ENCODE results near the gene CNIH3. TPM values are rescaled to one million over a fixed set of nuclear protein-coding genes. Genes with fewer than 3 reads are reported as not detected.

Gene CNIH3
- total and polyA plus RNA-seq, 10 of the 15 experiments (the other 5 are each of a cell fraction or from before 2014, with no cell fraction given) = 0.77 to 5.8 (median 1.8) TPM

GRCh38 chr1:224605482-224606181 is 10.5 kb upstream of the CNIH3 start (continued):
- TF ChIP-seq TCF3 (IDR thresholded peaks at IDR 0.05; ENCODE audit: borderline replicate concordance, insufficient read depth, low read depth, low read length) (no peak), YY1 (IDR thresholded peaks at IDR 0.05; ENCODE audit: low read depth, low read length) (no peak), BMI1 (IDR thresholded peaks at IDR 0.05; ENCODE audit: borderline replicate concordance) (no peak), MEF2B (IDR thresholded peaks at IDR 0.05; ENCODE audit: partially characterized antibody, poor library complexity, severe bottlenecking) (no peak)
- TF ChIP-seq, protein P1, sequence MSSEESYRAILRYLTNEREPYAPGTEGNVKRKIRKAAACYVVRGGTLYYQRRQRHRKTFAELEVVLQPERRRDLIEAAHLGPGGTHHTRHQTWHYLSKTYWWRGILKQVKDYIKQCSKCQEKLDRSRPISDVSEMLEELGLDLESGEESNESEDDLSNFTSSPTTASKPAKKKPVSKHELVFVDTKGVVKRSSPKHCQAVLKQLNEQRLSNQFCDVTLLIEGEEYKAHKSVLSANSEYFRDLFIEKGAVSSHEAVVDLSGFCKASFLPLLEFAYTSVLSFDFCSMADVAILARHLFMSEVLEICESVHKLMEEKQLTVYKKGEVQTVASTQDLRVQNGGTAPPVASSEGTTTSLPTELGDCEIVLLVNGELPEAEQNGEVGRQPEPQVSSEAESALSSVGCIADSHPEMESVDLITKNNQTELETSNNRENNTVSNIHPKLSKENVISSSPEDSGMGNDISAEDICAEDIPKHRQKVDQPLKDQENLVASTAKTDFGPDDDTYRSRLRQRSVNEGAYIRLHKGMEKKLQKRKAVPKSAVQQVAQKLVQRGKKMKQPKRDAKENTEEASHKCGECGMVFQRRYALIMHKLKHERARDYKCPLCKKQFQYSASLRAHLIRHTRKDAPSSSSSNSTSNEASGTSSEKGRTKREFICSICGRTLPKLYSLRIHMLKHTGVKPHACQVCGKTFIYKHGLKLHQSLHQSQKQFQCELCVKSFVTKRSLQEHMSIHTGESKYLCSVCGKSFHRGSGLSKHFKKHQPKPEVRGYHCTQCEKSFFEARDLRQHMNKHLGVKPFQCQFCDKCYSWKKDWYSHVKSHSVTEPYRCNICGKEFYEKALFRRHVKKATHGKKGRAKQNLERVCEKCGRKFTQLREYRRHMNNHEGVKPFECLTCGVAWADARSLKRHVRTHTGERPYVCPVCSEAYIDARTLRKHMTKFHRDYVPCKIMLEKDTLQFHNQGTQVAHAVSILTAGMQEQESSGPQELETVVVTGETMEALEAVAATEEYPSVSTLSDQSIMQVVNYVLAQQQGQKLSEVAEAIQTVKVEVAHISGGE (CRISPR knock-in tag; IDR thresholded peaks at IDR 0.05) = no peak

GRCh38 chr1:224607188-224608148 is 8.6 kb upstream of the CNIH3 start:
- Histone ChIP-seq H3K27me3 (replicated peaks in 1 of 2; ENCODE audit: control insufficient read depth in 2 of 2, insufficient read depth in 2 of 2, low read length in 1 of 2) (peaks cover 0 to 1% of the 10 kb centered on the region in 2 experiments; a peak in 3 of 4 replicates), H2AFZ (ENCODE audit: control insufficient read depth, low read depth, low read length) (no peak overlapping the region), H3K4me2 (ENCODE audit: control insufficient read depth, insufficient read depth) (no peak overlapping the region), H4K20me1 (ENCODE audit: control insufficient read depth, insufficient read depth) (no peaks in the 10 kb centered on the region), H3K36me3 (ENCODE audit: control insufficient read depth in 2 of 2, insufficient read depth in 2 of 2, low read length in 1 of 2) (no peaks in the 10 kb centered on the region), H3K9ac (ENCODE audit: control insufficient read depth, insufficient read depth, low read length) (no peak overlapping the region), H3K4me1 (ENCODE audit: control insufficient read depth, insufficient read depth, low read length) (no peaks in the 10 kb centered on the region), H3K4me3 (no peak overlapping the region), H3K9me3 (replicated peaks; ENCODE audit: control insufficient read depth, insufficient read depth, low read length) (no peaks in the 10 kb centered on the region), H3K27ac (ENCODE audit: control insufficient read depth, insufficient read depth) (no peak overlapping the region), H3K79me2 (ENCODE audit: control insufficient read depth, insufficient read depth, low read length) (no peaks in the 10 kb centered on the region)
- FAIRE-seq (no peak), ATAC-seq (no peak), DNase-seq (ENCODE audit: low read depth, low spot score) (no peak)
- intact Hi-C loops (cut with micrococcal nuclease; ENCODE audit: unreplicated experiment) = no loop called here
- ChIA-PET POLR2A (no interaction called here), SMC1A (ENCODE audit: uncharacterized antibody, unreplicated experiment) (interaction anchor here (0.6 kb wide), 1 partner anchor 12 kb away, joined by 3 read pairs; no protein-coding TSS in a partner anchor), CTCF (no interaction called here), RAD21 (ENCODE audit: unreplicated experiment) (no interaction called here)
- no peak for TF ChIP-seq JUNB (IDR thresholded peaks at IDR 0.05)
- TF ChIP-seq ATF7 (IDR thresholded peaks at IDR 0.05; ENCODE audit: low read depth) = no peak
- TF ChIP-seq EED (IDR thresholded peaks at IDR 0.05; ENCODE audit: low read depth) = no peak
- no peak for TF ChIP-seq NBN (IDR thresholded peaks at IDR 0.05)
- TF ChIP-seq TCF7 (IDR thresholded peaks at IDR 0.05; ENCODE audit: borderline replicate concordance) = no peak
- TF ChIP-seq HCFC1 (IDR thresholded peaks at IDR 0.05; ENCODE audit: low read length) = no peak
- TF ChIP-seq, protein P2, sequence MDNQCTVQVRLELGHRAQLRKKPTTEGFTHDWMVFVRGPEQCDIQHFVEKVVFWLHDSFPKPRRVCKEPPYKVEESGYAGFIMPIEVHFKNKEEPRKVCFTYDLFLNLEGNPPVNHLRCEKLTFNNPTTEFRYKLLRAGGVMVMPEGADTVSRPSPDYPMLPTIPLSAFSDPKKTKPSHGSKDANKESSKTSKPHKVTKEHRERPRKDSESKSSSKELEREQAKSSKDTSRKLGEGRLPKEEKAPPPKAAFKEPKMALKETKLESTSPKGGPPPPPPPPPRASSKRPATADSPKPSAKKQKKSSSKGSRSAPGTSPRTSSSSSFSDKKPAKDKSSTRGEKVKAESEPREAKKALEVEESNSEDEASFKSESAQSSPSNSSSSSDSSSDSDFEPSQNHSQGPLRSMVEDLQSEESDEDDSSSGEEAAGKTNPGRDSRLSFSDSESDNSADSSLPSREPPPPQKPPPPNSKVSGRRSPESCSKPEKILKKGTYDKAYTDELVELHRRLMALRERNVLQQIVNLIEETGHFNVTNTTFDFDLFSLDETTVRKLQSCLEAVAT (IDR thresholded peaks at IDR 0.05) = no peak
- WGBS (ENCODE audit: insufficient coverage, insufficient replicate concordance, low lambda C conversion rate, missing lambda C conversion rate) = 28% methylated on average over 5 of the region's 5 CpGs
- no TSS peak for BruUV-seq (replicated peaks)
- in situ Hi-C loops (cut with MboI) = no loop called here

Measured in GM12878 (cell line).